DOHH2 (cell line): ENCODE data around the gene DMTF1.

Experiments used
- H3F3A ChIP-seq: fragments of 200-600 bp; sonication (generic), shearing (Covaris generic); 2 replicates; pipeline ENCODE4 v1.6.0; 2016; ENCODE audit warnings: antibody characterized with exemption, mild to moderate bottlenecking; ENCODE audit not compliant: control insufficient read depth, insufficient read depth
- H3K27ac ChIP-seq: fragments of 200-600 bp; sonication (generic); 2 replicates; pipeline ENCODE4 v1.5.1; 2014; ENCODE audit warnings: low read depth, mild to moderate bottlenecking, low read length, moderate library complexity
- H3K27me3 ChIP-seq: fragments of 200-600 bp; sonication (generic); 2 replicates; pipeline ENCODE4 v1.6.1; 2014; ENCODE audit warnings: mild to moderate bottlenecking, low read length, mixed read lengths; ENCODE audit not compliant: control insufficient read depth
- H3K36me3 ChIP-seq: fragments of 200-600 bp; sonication (generic); 2 replicates; pipeline ENCODE4 v1.6.1; 2014; ENCODE audit warnings: mild to moderate bottlenecking, low read length, moderate library complexity, mixed read lengths; ENCODE audit not compliant: control insufficient read depth
- H3K4me1 ChIP-seq: fragments of 200-600 bp; sonication (generic); 2 replicates; pipeline ENCODE4 v1.6.1; 2014; ENCODE audit warnings: mild to moderate bottlenecking, low read length, mixed read lengths; ENCODE audit not compliant: control insufficient read depth
- H3K4me2 ChIP-seq: fragments of 200-600 bp; sonication (generic); 2 replicates; pipeline ENCODE4 v1.6.0; 2014; ENCODE audit warnings: mild to moderate bottlenecking, low read length, moderate library complexity
- H3K4me3 ChIP-seq: fragments of 200-600 bp; sonication (generic); 2 replicates; pipeline ENCODE4 v1.5.1; 2014; ENCODE audit warnings: mild to moderate bottlenecking, low read length, mixed read lengths
- H3K79me2 ChIP-seq: fragments of 200-600 bp; sonication (generic); 2 replicates; pipeline ENCODE4 v1.6.1; 2014; ENCODE audit warnings: mild to moderate bottlenecking, low read length, mixed read lengths; ENCODE audit not compliant: control insufficient read depth
- H3K9me2 ChIP-seq: fragments of 200-600 bp; sonication (generic); replicated peaks from 2 replicates; pipeline ENCODE4 v1.6.1; 2014; ENCODE audit warnings: mild to moderate bottlenecking, low read length, mixed read lengths; ENCODE audit not compliant: control insufficient read depth
- H3K9me3 ChIP-seq: fragments of 200-600 bp; sonication (generic); 2 replicates; pipeline ENCODE4 v1.6.1; 2014; ENCODE audit warnings: antibody characterized with exemption, low read length, mixed read lengths; ENCODE audit not compliant: control insufficient read depth, insufficient read depth
- H4K20me1 ChIP-seq: fragments of 200-600 bp; sonication (generic); 2 replicates; pipeline ENCODE4 v1.6.0; 2014; ENCODE audit warnings: low read depth, mild to moderate bottlenecking, antibody characterized with exemption, low read length, moderate library complexity; ENCODE audit not compliant: control insufficient read depth, insufficient read depth
- EZH2phosphoT487 ChIP-seq: fragments of 200-600 bp; sonication (generic); IDR thresholded peaks from 2 replicates; pipeline ENCODE4 v1.6.1; 2017; ENCODE audit warnings: borderline replicate concordance, mild to moderate bottlenecking, antibody characterized with exemption, low read length, moderate library complexity, mixed read lengths
- TF ChIP-seq, protein P1 (sequence below): fragments of 200-600 bp; sonication (generic); IDR thresholded peaks from one replicate; pipeline ENCODE4 v1.5.1; 2014; ENCODE audit warnings: antibody characterized with exemption, mild to moderate bottlenecking, low read depth, low read length; ENCODE audit not compliant: poor library complexity, severe bottlenecking

Gene DMTF1

DNA sequence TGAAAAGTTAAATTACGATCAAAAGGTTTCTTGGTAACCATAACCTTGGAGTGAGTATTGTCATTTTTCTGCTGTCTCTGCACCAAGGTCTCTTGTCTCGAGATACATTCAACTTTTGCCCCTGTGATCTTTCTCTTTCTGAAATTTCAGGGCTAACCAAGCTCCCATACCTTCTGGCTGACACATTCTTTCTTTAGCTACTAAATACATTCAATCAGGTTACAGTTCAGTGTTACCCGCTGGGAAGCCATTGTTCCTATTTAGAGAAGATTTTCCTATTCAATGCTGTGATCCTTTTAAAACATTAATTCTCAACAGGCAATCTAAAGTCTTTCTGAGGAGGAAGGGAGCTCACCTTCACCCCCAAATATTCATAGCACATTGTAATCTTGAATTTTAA is 22.9 kb upstream of the DMTF1 start:
- Histone ChIP-seq H3K27ac (no peak overlapping the region), H3K27me3 (no peaks in the 10 kb centered on the region), H3K79me2 (no peaks in the 10 kb centered on the region), H3K36me3 (no peaks in the 10 kb centered on the region), H3F3A (no peaks in the 10 kb centered on the region), H3K9me3 (no peaks in the 10 kb centered on the region), H3K4me2 (no peak overlapping the region), H4K20me1 (no peaks in the 10 kb centered on the region), H3K4me1 (peaks cover 7% of the 10 kb centered on the region), H3K9me2 (no peaks in the 10 kb centered on the region), H3K4me3 (no peak overlapping the region)
- TF ChIP-seq, protein P1, sequence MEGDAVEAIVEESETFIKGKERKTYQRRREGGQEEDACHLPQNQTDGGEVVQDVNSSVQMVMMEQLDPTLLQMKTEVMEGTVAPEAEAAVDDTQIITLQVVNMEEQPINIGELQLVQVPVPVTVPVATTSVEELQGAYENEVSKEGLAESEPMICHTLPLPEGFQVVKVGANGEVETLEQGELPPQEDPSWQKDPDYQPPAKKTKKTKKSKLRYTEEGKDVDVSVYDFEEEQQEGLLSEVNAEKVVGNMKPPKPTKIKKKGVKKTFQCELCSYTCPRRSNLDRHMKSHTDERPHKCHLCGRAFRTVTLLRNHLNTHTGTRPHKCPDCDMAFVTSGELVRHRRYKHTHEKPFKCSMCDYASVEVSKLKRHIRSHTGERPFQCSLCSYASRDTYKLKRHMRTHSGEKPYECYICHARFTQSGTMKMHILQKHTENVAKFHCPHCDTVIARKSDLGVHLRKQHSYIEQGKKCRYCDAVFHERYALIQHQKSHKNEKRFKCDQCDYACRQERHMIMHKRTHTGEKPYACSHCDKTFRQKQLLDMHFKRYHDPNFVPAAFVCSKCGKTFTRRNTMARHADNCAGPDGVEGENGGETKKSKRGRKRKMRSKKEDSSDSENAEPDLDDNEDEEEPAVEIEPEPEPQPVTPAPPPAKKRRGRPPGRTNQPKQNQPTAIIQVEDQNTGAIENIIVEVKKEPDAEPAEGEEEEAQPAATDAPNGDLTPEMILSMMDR = no peak
- no peak for TF ChIP-seq EZH2phosphoT487

DNA sequence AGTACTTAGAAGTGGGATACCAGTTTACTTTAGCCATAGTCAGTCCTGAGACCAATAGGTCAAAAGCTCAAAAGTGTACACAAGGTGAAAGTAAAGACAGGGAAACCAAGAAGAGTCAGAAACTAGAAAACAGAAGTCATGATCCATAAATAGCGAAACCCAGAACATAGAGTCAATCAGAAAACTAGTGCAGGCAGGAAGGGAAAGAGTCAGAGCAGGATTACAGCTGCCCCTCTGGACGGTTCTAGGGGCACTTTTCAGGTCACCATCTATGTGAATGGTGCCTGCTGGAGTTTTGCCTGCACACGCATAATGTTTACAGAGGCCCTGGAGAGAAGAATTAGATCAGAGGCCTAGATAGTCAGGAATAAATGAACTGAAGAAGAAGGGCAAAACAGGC is 22.4 kb upstream of the DMTF1 start:
- Histone ChIP-seq H3K9me3 (no peaks in the 10 kb centered on the region), H3F3A (no peaks in the 10 kb centered on the region), H3K4me3 (no peak overlapping the region), H4K20me1 (no peaks in the 10 kb centered on the region), H3K4me1 (peaks cover 7% of the 10 kb centered on the region), H3K27ac (no peak overlapping the region), H3K36me3 (no peaks in the 10 kb centered on the region), H3K9me2 (no peaks in the 10 kb centered on the region), H3K79me2 (no peaks in the 10 kb centered on the region), H3K4me2 (no peak overlapping the region), H3K27me3 (no peaks in the 10 kb centered on the region)
- no peak for TF ChIP-seq EZH2phosphoT487
- TF ChIP-seq, protein P1 = no peak

DNA sequence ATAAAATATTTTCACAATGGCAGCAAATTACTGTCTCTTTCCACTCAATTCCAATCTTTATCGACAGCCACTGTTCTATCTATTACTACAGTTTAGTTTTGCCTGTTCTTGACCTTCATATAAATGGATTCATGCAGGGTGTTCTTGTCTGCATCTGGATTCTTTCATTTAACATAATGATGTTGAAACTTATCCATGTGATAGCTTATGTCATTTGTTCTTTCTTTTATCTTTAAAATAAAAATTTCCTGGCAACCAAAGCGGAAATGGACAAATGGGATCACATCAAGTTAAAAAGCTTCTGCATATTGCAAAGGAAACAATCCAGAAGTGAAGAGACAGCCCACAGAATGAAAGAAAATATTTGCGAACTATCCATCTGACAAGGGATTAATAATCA is 20.5 kb upstream of the DMTF1 start:
- H4K20me1 ChIP-seq = no peaks in the 10 kb centered on the region
- H3K27ac ChIP-seq = no peak overlapping the region
- no peaks in the 10 kb centered on the region for H3K9me2 ChIP-seq
- no peak overlapping the region for H3K4me2 ChIP-seq
- no peaks in the 10 kb centered on the region for H3K79me2 ChIP-seq
- H3K9me3 ChIP-seq = no peaks in the 10 kb centered on the region
- no peaks in the 10 kb centered on the region for H3F3A ChIP-seq
- no peak overlapping the region for H3K4me3 ChIP-seq
- peaks cover 7% of the 10 kb centered on the region for H3K4me1 ChIP-seq
- H3K36me3 ChIP-seq = no peaks in the 10 kb centered on the region
- no peaks in the 10 kb centered on the region for H3K27me3 ChIP-seq
- TF ChIP-seq EZH2phosphoT487 = no peak
- TF ChIP-seq, protein P1 = no peak

DNA sequence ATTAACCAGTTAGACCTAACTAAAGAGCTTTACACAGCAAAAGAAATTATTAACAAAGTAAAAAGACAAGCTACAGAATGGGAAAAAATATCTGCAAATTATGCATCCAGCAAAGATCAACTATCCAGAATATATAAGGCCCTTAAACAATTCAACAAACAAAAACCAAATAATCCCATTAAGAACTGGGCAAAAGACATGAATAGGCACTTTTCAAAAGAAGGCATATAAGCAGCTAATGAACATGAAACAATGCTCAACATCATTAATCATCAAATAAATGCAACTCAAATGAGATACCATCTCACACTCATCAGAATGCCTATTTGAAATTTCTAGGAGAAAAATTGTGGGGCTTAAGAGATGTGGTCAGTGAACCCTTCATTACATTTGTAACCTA is 15.0 kb upstream of the DMTF1 start:
- H3K79me2 ChIP-seq = no peaks in the 10 kb centered on the region
- no peak overlapping the region for H3K4me3 ChIP-seq
- H3F3A ChIP-seq = no peaks in the 10 kb centered on the region
- no peaks in the 10 kb centered on the region for H3K9me2 ChIP-seq
- no peaks in the 10 kb centered on the region for H4K20me1 ChIP-seq
- H3K27ac ChIP-seq = no peak overlapping the region
- no peaks in the 10 kb centered on the region for H3K36me3 ChIP-seq
- TF ChIP-seq, protein P1 = no peak
- no peak for TF ChIP-seq EZH2phosphoT487
- no peaks in the 10 kb centered on the region for H3K27me3 ChIP-seq
- no peaks in the 10 kb centered on the region for H3K9me3 ChIP-seq
- peaks cover 15% of the 10 kb centered on the region for H3K4me1 ChIP-seq
- H3K4me2 ChIP-seq = no peak overlapping the region
